Mesothelial cell of epicardium (in vitro differentiated cells): ENCODE results near the gene ABCB1. TPM values are rescaled to one million over a fixed set of nuclear protein-coding genes. Genes with fewer than 3 reads are reported as not detected.
"Not testable (repeated sequence)": the region's sequence is repeated elsewhere in the genome, so short reads cannot be mapped to it uniquely, and the experiment has no call there.

ENCODE experiments used
- DNase-seq, 2 experiments: peaks; one replicate each; pipeline ENCODE4 v3.0.0; 2021; ENCODE audit warnings: low spot score in 2 of 2; ENCODE audit not compliant: unreplicated experiment in 2 of 2
- H3K27ac Mint-ChIP-seq: 2 replicates; pipeline ENCODE4 v1.8.0; 2021; ENCODE audit warnings: mixed read lengths
- H3K27me3 Mint-ChIP-seq: 2 replicates; pipeline ENCODE4 v1.8.0; 2021; ENCODE audit warnings: low read depth, mixed read lengths
- H3K36me3 Mint-ChIP-seq: 2 replicates; pipeline ENCODE4 v1.8.0; 2021; ENCODE audit warnings: mixed read lengths
- H3K4me1 Mint-ChIP-seq: 2 replicates; pipeline ENCODE4 v1.8.0; 2021; ENCODE audit warnings: mixed read lengths
- H3K4me3 Mint-ChIP-seq: 2 replicates; pipeline ENCODE4 v1.8.0; 2021; ENCODE audit warnings: mild to moderate bottlenecking, moderate library complexity, mixed read lengths
- H3K9me3 Mint-ChIP-seq: 2 replicates; pipeline ENCODE4 v1.8.0; 2021; ENCODE audit warnings: mixed read lengths
- total RNA-seq: library from RNA; stranded (reverse); gene quantifications from 3 replicates; pipeline ENCODE4 v1.2.1, GENCODE V29; 2021
- TF ChIP-seq, protein P1 (sequence below): fragments of 200-600 bp; sonication (generic); IDR thresholded peaks from one replicate; pipeline ENCODE4 v1.5.0; 2021; ENCODE audit warnings: antibody characterized with exemption; ENCODE audit not compliant: unreplicated experiment

ABCB1 gene
- total RNA-seq, 1 donor from 2014 or later, result 1.5 TPM

DNA sequence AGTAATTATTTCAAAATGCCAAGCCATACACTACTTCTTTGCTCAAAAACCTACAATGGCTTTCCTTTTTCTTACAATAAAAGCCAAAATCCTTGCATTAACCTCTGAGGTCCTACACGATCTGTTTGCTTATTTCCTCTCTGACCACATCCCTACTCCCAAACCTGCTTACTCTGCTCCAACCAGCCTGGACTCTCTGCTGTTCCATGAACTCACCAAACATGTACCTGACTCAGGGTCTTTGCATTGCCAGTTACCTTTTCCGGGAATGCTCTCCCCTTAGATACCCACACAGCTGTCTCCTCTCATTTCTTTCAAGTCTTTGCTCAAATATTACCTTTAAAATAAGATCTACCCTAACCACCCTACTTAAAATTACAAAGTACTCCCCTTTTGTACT lies 127.5 kb downstream of the ABCB1 start:
- H3K27ac Mint-ChIP-seq, result no peak overlapping the region
- H3K4me3 Mint-ChIP-seq, result no peak overlapping the region
- no peaks in the 10 kb centered on the region for H3K9me3 Mint-ChIP-seq
- no peaks in the 10 kb centered on the region for H3K36me3 Mint-ChIP-seq
- peaks cover 10% of the 10 kb centered on the region for H3K4me1 Mint-ChIP-seq
- peaks cover 27% of the 10 kb centered on the region for H3K27me3 Mint-ChIP-seq
- TF ChIP-seq, protein P1, sequence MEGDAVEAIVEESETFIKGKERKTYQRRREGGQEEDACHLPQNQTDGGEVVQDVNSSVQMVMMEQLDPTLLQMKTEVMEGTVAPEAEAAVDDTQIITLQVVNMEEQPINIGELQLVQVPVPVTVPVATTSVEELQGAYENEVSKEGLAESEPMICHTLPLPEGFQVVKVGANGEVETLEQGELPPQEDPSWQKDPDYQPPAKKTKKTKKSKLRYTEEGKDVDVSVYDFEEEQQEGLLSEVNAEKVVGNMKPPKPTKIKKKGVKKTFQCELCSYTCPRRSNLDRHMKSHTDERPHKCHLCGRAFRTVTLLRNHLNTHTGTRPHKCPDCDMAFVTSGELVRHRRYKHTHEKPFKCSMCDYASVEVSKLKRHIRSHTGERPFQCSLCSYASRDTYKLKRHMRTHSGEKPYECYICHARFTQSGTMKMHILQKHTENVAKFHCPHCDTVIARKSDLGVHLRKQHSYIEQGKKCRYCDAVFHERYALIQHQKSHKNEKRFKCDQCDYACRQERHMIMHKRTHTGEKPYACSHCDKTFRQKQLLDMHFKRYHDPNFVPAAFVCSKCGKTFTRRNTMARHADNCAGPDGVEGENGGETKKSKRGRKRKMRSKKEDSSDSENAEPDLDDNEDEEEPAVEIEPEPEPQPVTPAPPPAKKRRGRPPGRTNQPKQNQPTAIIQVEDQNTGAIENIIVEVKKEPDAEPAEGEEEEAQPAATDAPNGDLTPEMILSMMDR, result no peak
- DNase-seq, result no peak

DNA sequence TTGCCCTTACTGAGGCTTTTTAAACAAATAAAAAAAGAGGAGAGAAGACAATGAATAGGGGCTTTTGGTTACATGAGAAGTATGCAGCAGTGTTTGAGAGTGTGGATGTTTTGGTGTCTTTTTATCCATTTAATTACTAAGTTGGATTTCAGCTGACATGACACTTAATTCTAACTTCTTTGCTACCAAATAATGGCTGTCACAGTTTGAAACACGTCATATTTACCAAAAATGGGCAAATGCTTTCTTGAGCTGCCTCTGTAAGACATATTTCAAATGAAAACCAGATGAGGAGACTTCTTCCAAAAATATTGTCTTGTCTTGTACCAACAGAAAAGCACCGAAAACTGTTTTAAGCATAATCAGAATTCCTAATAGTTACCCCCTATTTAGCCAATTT lies 129.2 kb downstream of the ABCB1 start:
- no peaks in the 10 kb centered on the region for H3K9me3 Mint-ChIP-seq
- no peak overlapping the region for H3K27ac Mint-ChIP-seq
- DNase-seq, result no peak
- TF ChIP-seq, protein P1, result no peak
- H3K4me1 Mint-ChIP-seq, result peaks cover 10% of the 10 kb centered on the region
- no peak overlapping the region for H3K4me3 Mint-ChIP-seq
- peaks cover 26% of the 10 kb centered on the region for H3K27me3 Mint-ChIP-seq
- no peaks in the 10 kb centered on the region for H3K36me3 Mint-ChIP-seq

DNA sequence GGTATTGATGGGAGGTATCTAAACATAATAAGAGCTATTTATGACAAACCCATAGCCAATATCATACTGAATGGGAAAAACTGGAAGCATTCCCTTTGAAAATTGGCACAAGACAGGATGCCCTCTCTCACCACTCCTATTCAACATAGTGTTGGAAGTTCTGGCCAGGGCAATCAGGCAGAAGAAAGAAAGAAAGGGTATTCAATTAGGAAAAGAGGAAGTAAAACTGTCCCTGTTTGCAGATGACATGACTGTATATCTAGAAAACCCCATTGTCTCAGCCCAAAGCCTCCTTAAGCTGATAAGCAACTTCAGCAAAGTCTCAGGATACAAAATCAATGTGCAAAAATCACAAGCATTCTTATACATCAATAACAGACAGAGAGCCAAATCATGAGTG lies 131.5 kb downstream of the ABCB1 start:
- H3K4me1 Mint-ChIP-seq, H3K4me3 Mint-ChIP-seq, H3K36me3 Mint-ChIP-seq, DNase-seq, H3K9me3 Mint-ChIP-seq, H3K27ac Mint-ChIP-seq: not testable (repeated sequence)
- H3K27me3 Mint-ChIP-seq, result peaks cover 12% of the 10 kb centered on the region

DNA sequence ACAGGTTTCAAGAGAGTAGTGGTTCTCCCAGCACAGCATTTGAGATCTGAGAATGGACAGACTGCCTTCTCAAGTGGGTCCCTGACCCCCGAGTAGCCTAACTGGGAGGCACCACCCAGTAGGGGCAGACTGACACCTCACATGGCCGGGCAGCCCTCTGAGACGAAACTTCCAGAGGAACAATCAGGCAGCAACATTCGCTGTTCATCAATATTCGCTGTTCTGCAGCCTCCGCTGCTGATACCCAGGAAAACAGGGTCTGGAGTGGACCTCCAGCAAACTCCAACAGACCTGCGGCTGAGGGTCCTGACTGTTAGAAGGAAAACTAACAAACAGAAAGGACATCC lies 135.2 kb downstream of the ABCB1 start:
- not testable (repeated sequence) for H3K27ac Mint-ChIP-seq, H3K27me3 Mint-ChIP-seq, DNase-seq, H3K4me3 Mint-ChIP-seq, H3K9me3 Mint-ChIP-seq, H3K36me3 Mint-ChIP-seq, H3K4me1 Mint-ChIP-seq

DNA sequence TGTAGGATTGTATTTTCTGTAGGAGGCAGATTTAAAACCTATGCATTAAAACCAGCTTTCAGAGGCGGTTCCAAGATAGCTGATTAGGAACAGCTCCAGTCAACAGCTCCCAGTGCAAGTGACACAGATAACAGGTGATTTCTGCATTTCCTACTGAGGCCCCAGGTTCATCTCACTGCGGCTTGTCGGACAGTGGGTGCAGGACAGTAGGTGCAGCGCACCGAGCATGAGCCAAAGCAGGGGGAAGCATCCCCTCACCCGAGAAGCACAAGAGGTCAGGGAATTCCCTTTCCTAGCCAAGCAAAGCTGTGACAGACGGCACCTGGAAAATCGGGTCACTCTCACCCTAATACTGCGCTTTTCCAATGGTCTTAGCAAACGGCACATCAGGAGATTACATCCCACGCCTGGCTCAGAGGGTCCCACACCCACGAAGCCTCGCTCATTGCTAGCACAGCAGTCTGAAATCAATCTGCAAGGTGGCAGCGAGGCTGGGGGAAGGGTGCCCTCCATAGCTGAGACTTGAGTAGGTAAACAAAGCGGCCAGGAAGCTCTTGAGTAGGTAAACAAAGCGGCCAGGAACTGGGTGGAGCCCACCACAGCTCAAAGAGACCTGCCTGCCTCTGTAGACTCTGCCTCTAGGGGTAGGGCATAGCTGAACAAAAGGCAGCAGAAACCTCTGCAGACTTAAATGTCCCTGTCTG lies 135.7 kb downstream of the ABCB1 start:
- not testable (repeated sequence) for H3K27ac Mint-ChIP-seq, H3K27me3 Mint-ChIP-seq, H3K36me3 Mint-ChIP-seq, H3K9me3 Mint-ChIP-seq, DNase-seq, H3K4me3 Mint-ChIP-seq, H3K4me1 Mint-ChIP-seq

DNA sequence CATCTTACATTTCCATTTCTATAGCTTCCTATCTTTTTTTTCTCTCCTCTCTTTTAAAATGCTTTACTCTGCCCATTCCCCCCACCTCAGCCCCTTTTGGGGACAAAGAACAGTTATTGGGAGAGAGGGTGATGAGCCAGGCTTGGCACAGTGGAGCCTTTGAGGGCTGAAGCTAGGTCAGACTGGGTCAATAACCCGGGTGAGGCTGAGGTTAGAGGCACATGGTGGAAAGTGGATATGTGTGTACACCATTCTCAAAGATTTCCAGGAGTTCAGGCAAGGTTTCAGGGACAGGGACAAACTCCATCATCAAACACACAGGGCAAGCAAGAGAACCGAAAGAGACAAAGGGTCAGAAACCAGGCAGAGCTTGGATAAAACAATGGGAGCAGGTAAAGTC lies 136.7 kb downstream of the ABCB1 start:
- no peaks in the 10 kb centered on the region for H3K36me3 Mint-ChIP-seq
- H3K27me3 Mint-ChIP-seq, result peaks cover 1% of the 10 kb centered on the region
- no peak overlapping the region for H3K4me3 Mint-ChIP-seq
- DNase-seq, result no peak
- H3K9me3 Mint-ChIP-seq, result peaks cover 5% of the 10 kb centered on the region
- TF ChIP-seq, protein P1, result no peak
- no peaks in the 10 kb centered on the region for H3K4me1 Mint-ChIP-seq
- H3K27ac Mint-ChIP-seq, result no peak overlapping the region

DNA sequence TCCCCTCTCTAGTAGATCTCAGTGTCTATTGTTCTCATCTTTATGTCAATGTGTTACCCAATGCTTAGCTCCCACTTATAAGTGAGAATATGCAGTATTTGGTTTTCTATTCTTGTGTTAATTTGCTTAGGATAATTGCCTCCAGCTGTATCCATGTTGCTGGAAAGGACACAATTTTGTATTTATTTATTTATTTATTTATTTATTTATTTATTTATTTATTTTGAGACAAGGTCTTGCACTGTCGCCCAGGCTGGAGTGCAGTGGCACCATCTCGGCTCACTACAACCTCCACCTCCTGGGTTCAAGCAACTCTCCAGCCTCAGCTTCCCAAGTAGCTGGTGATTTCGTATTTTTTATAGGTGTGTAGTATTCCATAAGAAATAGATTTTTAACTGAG lies 140.2 kb downstream of the ABCB1 start:
- H3K27ac Mint-ChIP-seq, result not testable (repeated sequence)

DNA sequence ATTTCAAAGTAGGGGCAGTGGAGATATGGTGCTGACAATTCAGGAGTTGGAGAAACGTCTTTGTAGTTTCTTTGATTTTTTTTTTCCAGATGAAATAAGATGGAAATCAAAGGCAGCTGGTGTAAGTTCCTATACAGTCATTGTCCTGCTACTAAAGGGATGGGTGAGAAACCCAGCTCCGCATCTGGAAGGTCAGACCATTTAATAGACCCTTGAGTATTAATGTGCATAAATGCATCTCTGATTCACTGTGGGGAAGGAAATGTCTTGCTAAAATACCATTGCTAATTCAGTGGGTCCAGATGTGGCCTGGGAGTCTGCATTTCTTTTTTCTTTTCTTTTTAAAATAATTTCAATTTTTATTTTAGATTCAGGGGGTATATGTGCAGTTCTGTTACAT lies 140.7 kb downstream of the ABCB1 start:
- no peak for DNase-seq
- H3K36me3 Mint-ChIP-seq, result no peaks in the 10 kb centered on the region
- H3K4me1 Mint-ChIP-seq, result no peaks in the 10 kb centered on the region
- H3K4me3 Mint-ChIP-seq, result no peak overlapping the region
- no peak overlapping the region for H3K27ac Mint-ChIP-seq
- H3K27me3 Mint-ChIP-seq, result no peaks in the 10 kb centered on the region
- TF ChIP-seq, protein P1, result no peak
- H3K9me3 Mint-ChIP-seq, result no peaks in the 10 kb centered on the region

More for the DNA sequence above, 140.2 kb downstream of the ABCB1 start:
- not testable (repeated sequence) for H3K36me3 Mint-ChIP-seq, H3K4me3 Mint-ChIP-seq, H3K4me1 Mint-ChIP-seq, H3K9me3 Mint-ChIP-seq, DNase-seq, H3K27me3 Mint-ChIP-seq
